MG63 (cell line): ENCODE results near the gene FUT3. TPM values are rescaled to one million over a fixed set of nuclear protein-coding genes. Genes with fewer than 3 reads are reported as not detected.

ENCODE experiments used
- DNase-seq: peaks from one replicate; pipeline ENCODE4 v3.0.0-alpha.2; 2020
- H3K27me3 ChIP-seq: fragments of 250-450 bp; sonication (Bioruptor Pico); 2 replicates; pipeline ENCODE4 v1.5.1; 2020; ENCODE audit warnings: mild to moderate bottlenecking, moderate library complexity
- H3K36me3 ChIP-seq: fragments of 250-450 bp; sonication (Bioruptor Pico); 2 replicates; pipeline ENCODE4 v1.5.1; 2020; ENCODE audit warnings: mild to moderate bottlenecking, moderate library complexity
- H3K4me3 ChIP-seq: fragments of 250-450 bp; sonication (Bioruptor Pico); 2 replicates; pipeline ENCODE4 v1.5.1; 2020; ENCODE audit warnings: mild to moderate bottlenecking, moderate library complexity
- H3K9me3 ChIP-seq: fragments of 250-450 bp; sonication (Bioruptor Pico); 2 replicates; pipeline ENCODE4 v1.5.1; 2020; ENCODE audit warnings: mild to moderate bottlenecking, moderate library complexity
- total RNA-seq: library from RNA; depleted of rRNA; stranded (reverse); fragments of >200 nt; shearing (Covaris generic); gene quantifications from 2 replicates; pipeline ENCODE4 v1.2.3, GENCODE V29; 2014; ENCODE audit warnings: low replicate concordance

Gene FUT3
- total RNA-seq, 1 experiment from 2014 or later, result not detected

DNA sequence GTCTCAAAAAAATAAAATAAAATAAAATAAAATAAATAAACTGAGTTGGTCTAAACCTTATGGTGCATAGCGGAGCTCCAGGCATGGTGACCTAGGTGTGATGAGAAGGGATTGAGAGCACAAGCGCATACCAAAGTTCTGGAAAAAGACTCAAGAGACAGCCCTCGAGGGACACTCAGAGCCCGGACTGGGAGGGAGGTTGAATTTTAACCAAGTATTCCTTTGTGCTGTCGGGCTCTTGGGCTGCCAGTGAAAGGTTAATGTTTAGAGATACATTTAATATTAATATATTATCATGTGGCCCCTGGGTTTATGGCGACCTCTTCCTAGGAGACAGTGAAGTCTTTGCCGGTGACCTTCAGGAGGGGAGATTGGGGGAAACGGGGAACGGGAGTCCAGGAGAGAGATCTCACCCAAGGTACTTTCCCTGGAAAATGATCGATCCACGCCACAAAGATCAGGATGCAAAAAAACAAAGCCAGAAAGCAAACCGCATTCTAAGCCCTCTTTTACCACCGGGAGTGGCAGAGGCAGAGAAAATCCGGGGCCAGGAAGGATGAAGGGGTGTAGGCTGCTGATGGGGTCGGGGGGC lies 13.4 kb downstream of the FUT3 start:
- Histone ChIP-seq H3K4me3 (no peak overlapping the region), H3K27me3 (no peaks in the 10 kb centered on the region), H3K36me3 (no peaks in the 10 kb centered on the region), H3K9me3 (no peaks in the 10 kb centered on the region)
- no peak for DNase-seq

DNA sequence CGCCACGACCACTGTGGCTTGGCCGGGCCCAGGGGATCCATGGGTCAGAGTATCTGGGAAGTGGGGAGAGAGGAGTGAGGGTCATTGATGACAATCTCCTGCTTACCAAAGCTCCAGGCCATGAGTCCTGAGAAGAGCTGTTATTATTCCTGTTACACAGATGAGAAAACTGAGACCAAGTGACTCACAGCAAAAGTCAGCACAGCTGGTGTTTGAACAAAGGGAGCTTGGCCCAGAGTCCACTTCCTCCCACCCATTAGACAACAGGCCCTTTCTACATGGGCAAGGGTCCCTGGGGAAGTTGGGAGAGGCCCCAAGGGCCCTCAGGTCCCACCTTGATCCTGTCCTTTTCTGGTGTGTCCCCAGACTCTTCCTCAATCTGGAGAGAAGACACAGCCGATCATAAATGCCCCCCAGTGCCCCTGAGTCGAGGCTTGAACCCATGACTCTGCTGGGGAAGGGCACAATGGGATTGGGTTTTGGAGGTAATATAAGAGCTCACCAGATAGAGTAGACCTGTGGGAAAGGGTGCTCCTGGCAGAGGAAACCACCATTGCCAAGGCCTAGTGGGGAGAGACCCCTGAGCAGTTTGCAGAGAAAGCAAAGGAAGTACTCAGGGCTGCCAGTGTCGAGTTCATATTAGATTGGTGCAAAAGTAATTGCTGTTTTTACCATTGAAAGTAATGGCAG lies 18.6 kb downstream of the FUT3 start:
- Histone ChIP-seq H3K9me3 (no peaks in the 10 kb centered on the region), H3K36me3 (no peaks in the 10 kb centered on the region), H3K4me3 (no peak overlapping the region), H3K27me3 (no peaks in the 10 kb centered on the region)
- DNase-seq, result no peak

DNA sequence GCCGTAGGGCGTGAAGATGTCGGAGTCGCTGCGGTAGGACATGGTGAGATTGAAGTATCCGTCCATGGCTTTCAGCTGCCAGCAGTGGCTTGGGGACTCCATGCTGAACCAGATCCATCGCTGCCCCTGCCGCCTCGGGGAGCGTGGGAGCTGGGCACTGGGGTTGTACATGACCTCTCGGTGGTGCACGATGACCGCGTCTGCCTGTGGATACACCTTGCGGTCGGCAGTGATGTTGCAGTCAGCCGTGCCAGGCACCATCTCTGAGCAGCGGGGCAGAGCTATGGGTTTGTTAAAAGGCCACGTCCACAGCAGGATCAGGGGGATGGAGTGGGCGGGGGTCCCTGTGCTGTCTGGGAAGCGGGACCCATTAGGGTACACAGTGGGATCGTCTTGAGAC lies 19.2 kb downstream of the FUT3 start:
- Histone ChIP-seq H3K4me3 (no peak overlapping the region), H3K27me3 (no peaks in the 10 kb centered on the region), H3K9me3 (no peaks in the 10 kb centered on the region), H3K36me3 (no peaks in the 10 kb centered on the region)
- DNase-seq, result no peak

- no peaks in the 10 kb centered on the region for H3K27me3 ChIP-seq
- H3K4me3 ChIP-seq, result no peak overlapping the region
- no peak for DNase-seq
- H3K36me3 ChIP-seq, result no peaks in the 10 kb centered on the region
- H3K9me3 ChIP-seq, result no peaks in the 10 kb centered on the region
Observed at GRCh38 chr19:5831159-5831558, 20.1 kb downstream of the FUT3 start.

DNA sequence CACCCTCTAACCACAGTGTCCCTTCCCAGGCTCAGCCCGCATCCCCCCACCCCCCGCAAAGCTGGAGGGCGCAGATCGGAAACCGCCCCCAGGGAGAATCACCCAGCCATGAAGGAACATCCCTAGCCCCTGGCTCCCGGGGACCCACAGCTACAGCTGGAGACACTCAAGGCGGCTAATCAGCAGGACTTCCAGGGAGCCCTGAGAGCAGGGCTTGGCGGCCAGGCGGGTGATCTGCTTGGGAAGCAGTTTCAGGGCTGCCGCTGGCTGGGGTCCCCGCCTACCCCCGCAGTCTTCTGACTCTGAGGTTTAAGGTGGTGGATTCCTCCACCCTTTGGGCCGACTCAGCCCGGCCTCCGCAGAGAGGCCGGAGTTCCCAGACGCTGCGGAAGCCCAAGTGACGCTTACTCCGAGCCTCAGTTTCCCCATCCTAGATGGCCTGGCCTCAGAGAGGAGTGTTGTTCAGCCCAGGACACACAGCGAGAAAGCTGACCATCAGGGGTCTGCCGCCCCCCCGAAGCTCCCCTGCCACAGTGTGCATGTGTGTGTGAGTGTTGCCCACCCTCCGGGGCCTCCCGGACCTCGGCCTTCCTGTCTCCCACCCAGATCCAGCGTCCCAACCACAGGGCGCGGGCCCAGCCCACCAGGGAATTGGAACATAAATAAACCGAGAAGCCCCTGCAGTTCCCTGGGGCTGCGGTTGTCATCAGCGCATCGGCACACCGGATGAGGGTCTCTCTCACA lies 21.5 kb downstream of the FUT3 start:
- no peak overlapping the region for H3K4me3 ChIP-seq
- H3K27me3 ChIP-seq, result no peaks in the 10 kb centered on the region
- no peak for DNase-seq
- H3K36me3 ChIP-seq, result no peaks in the 10 kb centered on the region
- no peaks in the 10 kb centered on the region for H3K9me3 ChIP-seq

GRCh38 chr19:5828661-5829566 lies 22.3 kb downstream of the FUT3 start:
- Histone ChIP-seq H3K27me3 (no peaks in the 10 kb centered on the region), H3K9me3 (no peaks in the 10 kb centered on the region), H3K4me3 (peak overlapping the region; percentile 53), H3K36me3 (no peaks in the 10 kb centered on the region)
- no peak for DNase-seq

GRCh38 chr19:5827891-5828660 lies 23.2 kb downstream of the FUT3 start:
- Histone ChIP-seq H3K27me3 (no peaks in the 10 kb centered on the region), H3K36me3 (no peaks in the 10 kb centered on the region), H3K4me3 (peak overlapping the region; percentile 53), H3K9me3 (no peaks in the 10 kb centered on the region)
- peak; percentile 89 for DNase-seq

- no peaks in the 10 kb centered on the region for H3K27me3 ChIP-seq
- peak overlapping the region; percentile 36 for H3K4me3 ChIP-seq
- no peaks in the 10 kb centered on the region for H3K36me3 ChIP-seq
- H3K9me3 ChIP-seq, result no peaks in the 10 kb centered on the region
- no peak for DNase-seq
Observed at GRCh38 chr19:5827342-5827890, 23.8 kb downstream of the FUT3 start.

DNA sequence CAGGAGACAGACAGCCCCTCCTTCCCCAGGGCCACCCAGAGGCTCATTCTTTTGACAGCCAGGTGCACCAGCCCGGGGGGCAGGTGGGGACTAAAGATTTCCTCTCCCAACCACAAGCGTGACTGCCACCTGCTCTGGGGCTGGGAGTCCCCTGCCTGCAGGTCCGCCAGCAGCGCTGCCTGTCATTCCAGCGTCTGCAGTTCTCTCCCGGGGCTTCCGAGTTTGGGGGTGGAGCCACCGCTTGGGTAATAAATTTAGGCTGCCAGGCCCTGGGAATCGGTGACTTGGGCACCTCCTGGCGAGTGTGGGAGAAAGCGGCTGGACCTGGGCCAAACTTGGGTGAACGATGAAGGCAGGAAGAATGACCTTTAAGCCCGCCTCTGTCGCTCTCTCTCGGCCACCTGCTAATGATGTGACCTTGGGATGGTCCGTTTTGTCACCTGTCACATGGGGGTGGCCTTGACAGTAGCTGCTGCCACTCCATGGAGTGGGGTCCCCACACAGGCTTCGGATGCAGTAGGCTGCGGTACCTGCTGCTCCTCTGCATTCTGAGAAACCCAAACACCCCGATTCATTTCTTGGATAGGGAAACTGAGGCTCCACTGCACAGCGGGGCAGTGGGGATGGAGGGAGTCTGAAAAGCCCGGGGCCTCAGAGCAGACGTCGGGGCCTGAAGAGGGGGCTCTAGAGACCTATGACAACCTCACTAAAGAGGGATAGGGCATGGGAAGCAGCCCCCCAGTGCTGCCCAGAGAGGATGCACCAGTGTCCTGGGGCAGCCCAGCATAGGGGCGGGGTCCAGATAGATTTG lies 24.5 kb downstream of the FUT3 start:
- Histone ChIP-seq H3K27me3 (no peaks in the 10 kb centered on the region), H3K36me3 (no peaks in the 10 kb centered on the region), H3K4me3 (no peak overlapping the region; the same call in 1 of the 2 replicates), H3K9me3 (no peaks in the 10 kb centered on the region)
- DNase-seq, result peak; percentile 57

DNA sequence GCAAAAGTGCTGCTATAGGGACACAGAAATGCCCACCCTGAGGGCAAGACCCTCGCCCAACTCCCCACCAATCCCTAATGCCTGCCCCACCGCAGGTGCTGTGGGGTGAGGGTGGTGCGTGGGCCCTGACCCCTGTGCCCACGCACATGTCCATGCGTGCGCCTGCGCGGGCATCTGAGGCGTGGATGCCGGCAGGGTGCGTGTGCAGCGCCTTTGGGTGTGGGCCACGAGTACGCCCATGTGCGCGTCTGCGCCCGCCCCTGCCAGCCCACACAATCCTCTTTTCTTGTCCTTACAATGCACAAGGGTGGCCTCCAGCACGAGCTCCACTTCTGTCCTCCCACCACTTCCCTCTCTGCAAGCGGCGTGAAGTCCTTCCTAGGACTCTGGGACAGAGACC lies 26.1 kb downstream of the FUT3 start:
- H3K36me3 ChIP-seq, result no peaks in the 10 kb centered on the region
- H3K27me3 ChIP-seq, result no peaks in the 10 kb centered on the region
- H3K4me3 ChIP-seq, result no peak overlapping the region
- H3K9me3 ChIP-seq, result no peaks in the 10 kb centered on the region
- no peak for DNase-seq

GRCh38 chr19:5824751-5825150 lies 26.5 kb downstream of the FUT3 start:
- no peak for DNase-seq
- H3K9me3 ChIP-seq, result no peaks in the 10 kb centered on the region
- H3K4me3 ChIP-seq, result no peak overlapping the region
- no peaks in the 10 kb centered on the region for H3K27me3 ChIP-seq
- H3K36me3 ChIP-seq, result no peaks in the 10 kb centered on the region

GRCh38 chr19:5823579-5824281 lies 27.5 kb downstream of the FUT3 start:
- no peaks in the 10 kb centered on the region for H3K9me3 ChIP-seq
- no peak overlapping the region for H3K4me3 ChIP-seq
- H3K36me3 ChIP-seq, result no peaks in the 10 kb centered on the region
- H3K27me3 ChIP-seq, result no peaks in the 10 kb centered on the region
- peak; percentile 36 for DNase-seq

DNA sequence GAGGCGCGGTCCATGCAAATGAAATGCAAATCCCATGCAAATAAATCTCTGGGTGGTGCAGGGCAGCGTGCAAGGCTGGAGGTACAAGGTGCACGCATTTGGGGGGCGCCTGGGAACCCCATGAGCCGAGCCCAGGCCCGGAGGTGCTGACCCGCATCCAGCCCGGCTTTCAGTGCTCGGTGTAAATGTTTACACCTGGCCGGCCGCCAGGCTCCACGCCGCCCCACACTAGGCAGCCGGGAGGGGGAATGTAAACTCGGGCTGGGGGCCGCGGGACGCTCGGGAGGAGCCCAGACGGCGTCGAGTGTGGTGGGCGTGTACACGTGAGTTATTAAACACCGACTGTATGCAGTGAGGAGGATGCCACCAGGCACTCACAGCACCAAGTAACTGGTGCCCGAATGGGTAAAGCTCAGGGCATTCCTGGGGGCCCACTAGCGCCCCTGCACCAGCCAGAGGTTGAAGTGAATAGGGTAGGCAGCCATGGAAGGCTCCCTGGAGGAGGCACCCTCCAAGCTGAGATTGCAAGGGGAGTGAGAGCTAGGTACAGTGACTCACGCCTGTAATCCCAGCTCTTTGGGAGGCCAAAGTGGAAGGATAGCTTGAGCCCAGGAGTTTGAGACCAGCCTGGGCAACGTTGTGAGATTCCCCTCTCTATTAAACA lies 28.9 kb downstream of the FUT3 start:
- H3K27me3 ChIP-seq, result no peaks in the 10 kb centered on the region
- H3K4me3 ChIP-seq, result no peak overlapping the region
- no peak for DNase-seq
- no peaks in the 10 kb centered on the region for H3K9me3 ChIP-seq
- H3K36me3 ChIP-seq, result no peaks in the 10 kb centered on the region

DNA sequence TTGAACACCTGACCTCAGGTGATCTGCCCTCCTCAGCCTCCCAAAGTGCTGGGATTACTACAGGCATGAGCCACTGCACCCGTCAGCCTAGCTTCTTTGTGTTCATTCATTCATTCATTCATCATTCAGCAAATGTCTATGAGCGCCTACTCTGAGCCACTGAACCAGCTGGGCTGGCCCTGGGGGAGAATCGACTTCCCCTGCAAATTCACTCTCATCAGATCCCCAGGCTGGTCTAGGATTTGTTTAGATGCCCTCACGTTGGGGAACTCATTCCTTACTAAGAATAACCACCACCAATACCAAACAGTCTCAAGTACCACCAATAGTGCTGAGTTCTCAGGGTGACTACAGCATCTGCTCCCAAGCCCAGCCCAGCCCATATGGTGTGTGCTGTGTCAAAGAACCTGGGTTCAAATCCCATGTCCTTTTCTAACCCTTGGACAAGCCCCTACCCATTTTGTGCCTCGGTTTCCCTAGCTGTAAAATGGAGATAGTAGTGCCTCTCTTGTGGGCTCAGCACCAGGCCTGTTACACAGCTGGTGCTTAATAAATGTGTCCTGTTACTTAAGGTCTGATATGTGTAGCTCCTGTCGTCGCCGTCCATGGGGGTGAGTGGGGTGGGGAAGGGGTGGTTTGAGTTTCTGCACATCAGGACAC lies 29.6 kb downstream of the FUT3 start:
- no peak overlapping the region for H3K4me3 ChIP-seq
- no peaks in the 10 kb centered on the region for H3K36me3 ChIP-seq
- H3K9me3 ChIP-seq, result no peaks in the 10 kb centered on the region
- no peak for DNase-seq
- H3K27me3 ChIP-seq, result no peaks in the 10 kb centered on the region
